Coronary artery (tissue), 2 donors: Measurements from ENCODE around the gene IGDCC3.

Experiments
- DNase-seq: peaks from one replicate; pipeline ENCODE4 v3.0.0-alpha.2; 2017; ENCODE audit warnings: low spot score
- H3K27ac ChIP-seq, 2 donors: fragments of 200-600 bp; sonication (generic); one replicate each; pipeline ENCODE4 v1.5.1; 2016 to 2019
- H3K4me3 ChIP-seq: fragments of 200-600 bp; sonication (generic); 2 replicates; pipeline ENCODE4 v1.5.1; 2016; ENCODE audit warnings: mild to moderate bottlenecking, moderate library complexity
- CTCF ChIP-seq: fragments of 200-600 bp; sonication (generic); IDR thresholded peaks from one replicate; pipeline ENCODE4 v1.5.1; 2019; ENCODE audit warnings: antibody characterized with exemption

Gene IGDCC3

DNA sequence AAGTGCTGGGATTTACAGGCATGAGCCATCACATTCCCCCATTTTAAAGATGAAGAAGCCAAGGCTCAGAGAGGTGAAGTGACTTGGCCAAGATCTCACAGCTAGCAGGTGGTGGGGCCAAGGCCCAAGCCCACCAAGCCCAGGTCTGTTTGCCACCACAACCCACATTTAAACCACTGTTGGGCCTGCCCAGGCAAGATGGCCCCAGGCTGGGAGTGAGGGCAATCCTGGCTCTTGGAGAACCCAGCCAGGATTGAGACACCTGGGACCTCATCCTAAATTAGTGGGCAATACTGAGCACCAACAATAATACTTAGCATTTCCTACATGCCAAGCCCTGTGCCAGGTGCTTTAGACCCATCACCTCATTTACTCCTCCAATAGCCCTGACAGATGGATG is 6.9 kb downstream of the IGDCC3 start:
- TF ChIP-seq CTCF, result no peak
- no peak for DNase-seq

GRCh38 chr15:65369651-65370050 is 8.2 kb downstream of the IGDCC3 start:
- no peak overlapping the region for H3K4me3 ChIP-seq
- no peak for DNase-seq
- H3K27ac ChIP-seq, result no peak overlapping the region
- no peak for TF ChIP-seq CTCF

More for the DNA sequence above, 6.9 kb downstream of the IGDCC3 start:
- Histone ChIP-seq H3K4me3 (no peak overlapping the region), H3K27ac (no peak overlapping the region)

- Histone ChIP-seq H3K27ac (no peak overlapping the region), H3K4me3 (no peak overlapping the region)
- DNase-seq, result no peak
- TF ChIP-seq CTCF, result no peak
These were observed 8.6 kb downstream of the IGDCC3 start for GRCh38 chr15:65369212-65369547.

DNA sequence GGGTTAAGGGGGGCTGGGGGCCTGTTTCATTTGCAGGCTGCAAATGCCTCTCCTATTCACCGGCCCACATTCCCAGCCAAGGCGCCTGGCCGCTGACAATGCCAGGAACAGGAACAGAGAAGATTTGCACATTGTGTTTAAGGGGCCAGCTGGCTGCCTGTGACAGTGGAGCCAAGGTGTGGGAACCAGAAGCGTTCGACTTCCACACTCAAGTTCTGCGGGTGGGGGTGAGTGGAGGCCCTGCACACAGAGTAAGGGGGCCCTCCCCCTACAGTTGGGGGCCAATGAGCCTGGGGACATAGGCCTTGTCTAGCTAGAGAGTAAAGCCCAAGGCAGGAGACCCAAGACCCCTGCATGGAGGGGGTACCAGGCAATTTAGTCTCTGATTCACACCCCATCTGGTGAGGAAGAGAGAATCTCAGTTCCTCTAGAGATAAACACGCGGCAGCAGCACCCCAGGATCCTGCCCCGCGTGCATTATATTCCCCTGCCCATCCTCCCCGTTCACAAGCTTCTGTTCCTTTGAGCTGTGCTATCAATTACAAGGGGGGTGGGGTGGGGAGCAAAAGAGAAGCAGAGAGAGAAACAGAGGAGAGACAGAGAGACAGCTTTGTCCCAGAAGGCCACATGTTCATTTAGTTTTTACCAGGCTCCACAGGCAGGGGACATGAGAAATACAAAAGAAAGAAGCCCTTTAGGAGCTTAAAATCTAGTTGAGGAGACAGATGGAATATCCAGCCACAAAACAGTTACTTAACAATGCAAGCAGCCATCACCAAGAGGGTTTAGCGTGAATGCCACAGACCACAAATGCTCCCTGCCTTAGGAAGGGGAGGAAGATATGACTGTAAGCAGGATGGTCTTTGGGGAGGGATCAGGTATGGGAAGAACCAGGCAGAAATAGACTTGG is 9.2 kb downstream of the IGDCC3 start:
- no peak overlapping the region for H3K27ac ChIP-seq
- no peak for DNase-seq
- TF ChIP-seq CTCF, result no peak
- H3K4me3 ChIP-seq, result no peak overlapping the region

DNA sequence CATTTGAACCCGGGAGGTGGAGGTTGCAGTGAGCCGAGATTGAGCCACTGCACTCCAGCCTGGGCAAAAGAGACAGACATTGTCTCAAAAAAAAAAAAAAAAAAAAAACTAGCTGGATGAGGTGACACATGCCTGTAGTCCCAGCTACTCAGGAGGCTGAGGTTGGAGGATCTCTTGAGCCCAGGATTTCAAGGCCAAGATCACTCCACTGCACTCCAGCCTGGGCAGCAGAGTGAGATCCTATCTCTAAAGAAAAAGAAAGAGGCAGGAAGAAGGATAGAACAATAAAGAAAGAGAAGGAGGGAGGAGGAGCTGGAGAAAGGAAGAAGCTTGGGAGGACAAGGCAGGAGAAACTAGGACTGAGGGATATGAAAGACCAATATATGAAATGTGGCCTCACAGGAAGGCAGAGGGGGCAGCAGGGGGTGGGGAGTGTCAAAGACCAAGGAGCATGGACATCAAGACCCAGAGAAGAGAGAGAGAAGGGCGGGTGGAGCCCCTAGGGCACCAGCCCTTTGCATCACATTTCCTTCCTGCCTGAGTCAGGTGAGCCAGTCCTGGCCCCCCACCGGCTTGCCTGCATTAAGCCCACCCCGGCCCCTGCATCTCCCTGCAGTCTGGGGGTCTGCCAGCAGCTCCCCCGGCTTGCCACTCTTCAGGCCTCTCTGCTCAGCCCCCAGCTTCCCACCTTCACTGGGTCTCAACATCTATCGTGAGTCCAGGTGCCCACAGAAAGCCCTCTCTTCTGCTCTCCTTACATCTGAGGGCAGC is 11.5 kb downstream of the IGDCC3 start:
- Histone ChIP-seq H3K4me3 (no peak overlapping the region), H3K27ac (no peak overlapping the region)
- no peak for TF ChIP-seq CTCF
- no peak for DNase-seq

DNA sequence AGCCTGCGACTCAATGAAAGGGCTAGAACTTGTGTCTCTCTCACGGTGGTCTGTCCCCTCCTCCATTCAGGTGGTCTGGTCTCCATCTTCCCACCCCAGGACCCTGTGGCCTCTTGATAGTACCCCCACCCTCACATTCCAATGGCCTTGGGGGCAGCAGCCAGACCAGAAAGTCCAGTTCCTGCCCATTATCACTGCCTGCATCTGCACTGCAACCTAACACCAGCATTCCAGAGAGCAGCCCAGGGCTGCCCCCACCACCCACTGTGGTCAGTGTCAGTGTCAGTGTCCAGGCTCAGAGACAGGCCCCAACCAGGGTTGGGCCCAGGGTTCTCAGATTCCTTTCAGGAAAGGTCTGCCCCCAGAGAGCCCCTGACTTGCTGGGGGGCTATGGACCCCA is 12.6 kb downstream of the IGDCC3 start:
- no peak for TF ChIP-seq CTCF
- no peak for DNase-seq
- Histone ChIP-seq H3K27ac (no peak overlapping the region), H3K4me3 (no peak overlapping the region)
